Regular cardiac myocyte (primary cell): Measurements from ENCODE around the gene ZMIZ2. TPM values are rescaled to one million over a fixed set of nuclear protein-coding genes. Genes with fewer than 3 reads are reported as not detected.

Source experiments
- total RNA-seq: library from RNA; depleted of rRNA; stranded (reverse); fragments of >200 nt; gene quantifications from 2 replicates; pipeline ENCODE4 v1.2.3, GENCODE V29; 2014

ZMIZ2 gene, protein sequence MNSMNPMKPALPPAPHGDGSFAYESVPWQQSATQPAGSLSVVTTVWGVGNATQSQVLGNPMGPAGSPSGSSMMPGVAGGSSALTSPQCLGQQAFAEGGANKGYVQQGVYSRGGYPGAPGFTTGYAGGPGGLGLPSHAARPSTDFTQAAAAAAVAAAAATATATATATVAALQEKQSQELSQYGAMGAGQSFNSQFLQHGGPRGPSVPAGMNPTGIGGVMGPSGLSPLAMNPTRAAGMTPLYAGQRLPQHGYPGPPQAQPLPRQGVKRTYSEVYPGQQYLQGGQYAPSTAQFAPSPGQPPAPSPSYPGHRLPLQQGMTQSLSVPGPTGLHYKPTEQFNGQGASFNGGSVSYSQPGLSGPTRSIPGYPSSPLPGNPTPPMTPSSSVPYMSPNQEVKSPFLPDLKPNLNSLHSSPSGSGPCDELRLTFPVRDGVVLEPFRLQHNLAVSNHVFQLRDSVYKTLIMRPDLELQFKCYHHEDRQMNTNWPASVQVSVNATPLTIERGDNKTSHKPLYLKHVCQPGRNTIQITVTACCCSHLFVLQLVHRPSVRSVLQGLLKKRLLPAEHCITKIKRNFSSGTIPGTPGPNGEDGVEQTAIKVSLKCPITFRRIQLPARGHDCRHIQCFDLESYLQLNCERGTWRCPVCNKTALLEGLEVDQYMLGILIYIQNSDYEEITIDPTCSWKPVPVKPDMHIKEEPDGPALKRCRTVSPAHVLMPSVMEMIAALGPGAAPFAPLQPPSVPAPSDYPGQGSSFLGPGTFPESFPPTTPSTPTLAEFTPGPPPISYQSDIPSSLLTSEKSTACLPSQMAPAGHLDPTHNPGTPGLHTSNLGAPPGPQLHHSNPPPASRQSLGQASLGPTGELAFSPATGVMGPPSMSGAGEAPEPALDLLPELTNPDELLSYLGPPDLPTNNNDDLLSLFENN
- 5.0 and 11.0 TPM in 2 replicates for total RNA-seq

DNA sequence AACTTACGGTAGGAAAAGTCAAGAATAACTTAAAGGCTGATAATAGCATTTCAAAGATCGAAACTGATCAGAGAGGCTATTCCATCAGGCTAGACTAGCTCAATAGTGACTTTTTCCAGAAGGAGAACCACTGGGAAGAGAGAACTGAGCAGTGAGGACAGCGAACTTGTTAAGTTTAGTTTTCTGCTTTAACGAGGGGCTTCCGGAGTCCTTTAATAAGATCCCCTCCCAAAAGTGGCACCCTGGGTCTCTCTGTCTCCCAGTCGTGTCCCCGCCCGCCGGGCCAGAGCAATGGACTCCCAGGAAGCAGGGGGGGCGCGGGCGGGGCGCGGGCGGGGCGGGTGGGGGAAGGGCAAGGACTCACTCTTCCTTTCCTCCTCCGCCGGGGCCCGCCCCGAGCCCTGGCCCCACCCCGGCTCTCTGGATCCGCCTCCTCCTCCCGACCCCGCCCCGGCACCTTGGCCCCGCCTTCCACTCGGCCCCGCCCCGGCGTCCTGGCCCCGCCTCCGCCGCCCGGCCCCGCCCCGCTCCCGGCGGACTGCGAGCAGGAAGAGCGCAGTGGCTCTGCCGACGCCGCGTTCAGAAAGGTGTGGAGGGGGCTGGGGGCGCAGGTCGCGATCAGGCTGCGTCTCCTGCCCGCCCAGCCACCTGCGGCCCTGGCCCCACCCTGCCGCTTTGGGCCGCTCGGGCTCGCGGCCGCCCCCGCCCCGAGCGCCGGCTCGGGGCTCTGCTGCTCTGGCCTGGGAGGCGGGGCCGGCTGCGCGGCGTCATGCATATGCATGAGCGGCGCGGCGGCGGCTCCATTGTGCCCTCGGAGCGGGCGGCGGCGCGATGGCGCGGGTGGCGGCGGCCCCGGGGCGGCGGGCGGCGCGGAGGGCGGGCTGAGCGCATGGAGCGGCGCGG is at the start of gene ZMIZ2:
Gene ZMIZ2 (plus strand): TSS at position 803 of the 903 bp plus-strand sequence. CDS start 7,403 bp downstream, outside the sequence.

DNA sequence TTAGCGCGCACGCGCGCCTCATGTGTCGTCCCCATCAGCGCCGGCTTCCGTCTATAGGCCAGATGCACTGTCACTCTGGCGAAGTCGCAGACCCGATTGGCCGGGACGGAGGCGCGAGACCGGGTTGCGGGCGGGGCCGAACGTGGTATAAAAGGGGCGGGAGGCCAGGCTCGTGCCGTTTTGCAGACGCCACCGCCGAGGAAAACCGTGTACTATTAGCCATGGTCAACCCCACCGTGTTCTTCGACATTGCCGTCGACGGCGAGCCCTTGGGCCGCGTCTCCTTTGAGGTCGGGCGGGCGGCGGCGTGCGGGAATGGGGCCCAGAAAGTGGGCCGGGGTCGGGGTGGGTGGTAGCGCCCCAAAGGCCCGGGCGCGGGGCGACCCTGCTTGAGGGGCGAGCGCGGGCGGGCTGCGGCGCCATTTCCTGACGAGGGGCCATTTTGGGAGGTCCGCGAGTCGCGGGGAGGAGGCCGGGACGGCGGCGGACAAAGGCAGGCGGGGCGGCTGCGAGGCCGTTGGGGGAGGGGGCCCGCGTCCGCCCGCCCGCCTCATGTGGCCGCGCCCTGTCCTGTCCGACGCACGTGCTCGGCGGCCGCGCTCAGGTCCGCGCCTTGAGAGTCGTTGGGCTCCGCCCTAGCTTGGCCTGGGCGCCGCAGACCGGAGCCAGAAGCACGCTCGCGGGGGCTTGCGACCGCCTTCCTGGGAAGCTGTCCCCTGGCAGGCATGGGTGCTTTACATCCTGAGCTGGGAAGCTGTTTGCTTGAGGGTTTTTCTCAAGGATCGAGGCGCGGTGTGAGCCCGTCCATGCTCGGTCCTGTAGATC is 48.1 kb downstream of the ZMIZ2 start, which contains the start of gene PPIA:
Gene PPIA (plus strand): TSS at position 178 of the 825 bp plus-strand sequence. CDS start 44 bp downstream, at position 222.

Other genes with a start within 250 kb of the ZMIZ2 start
- gene NPC1L1, start 207.5 kb upstream of the ZMIZ2 start, total RNA-seq: under 0.01 TPM in 2 replicates
- 48.8 and 83.2 TPM in 2 replicates for gene DDX56, start 174.9 kb upstream of the ZMIZ2 start, total RNA-seq
- 96.8 and 235 TPM in 2 replicates for gene TMED4, start 166.6 kb upstream of the ZMIZ2 start, total RNA-seq
- gene OGDH, start 142.2 kb upstream of the ZMIZ2 start, total RNA-seq: 75.8 and 102 TPM in 2 replicates
- 2,035 and 2,476 TPM in 2 replicates for gene PPIA, start 47.8 kb downstream of the ZMIZ2 start, total RNA-seq
- 106 and 221 TPM in 2 replicates for gene H2AZ2, start 99.2 kb downstream of the ZMIZ2 start, total RNA-seq
- 13.5 and 14.8 TPM in 2 replicates for gene PURB, start 136.7 kb downstream of the ZMIZ2 start, total RNA-seq
- under 0.01 TPM in 2 replicates for gene MYO1G, start 230.2 kb downstream of the ZMIZ2 start, total RNA-seq